Stimulated activated CD4-positive, alpha-beta T cell treated with anti-CD3 and anti-CD28 coated beads, Interleukin-2, amount 100 ng/mL, for 24 hours (primary cell): ENCODE data around the gene SLC41A2.
"Not testable (repeated sequence)": the region's sequence is repeated elsewhere in the genome, so short reads cannot be mapped to it uniquely, and the experiment has no call there.

ENCODE experiments used
- DNase-seq, 2 donors: peaks; one replicate each; pipeline ENCODE4 v3.0.0-alpha.2; 2020

Gene SLC41A2

GRCh38 chr12:104958001-104958804 lies at the start of gene SLC41A2:
SLC41A2 (minus strand) TSS chr12:104958290; CDS start chr12:104928527, 29,763 bp downstream.
- peak; percentile 77 to 79 for DNase-seq

- no peak for DNase-seq
Measured at GRCh38 chr12:105001476-105001875, 43.4 kb upstream of the SLC41A2 start.

- DNase-seq = no peak
Measured at GRCh38 chr12:104999347-104999685, 41.2 kb upstream of the SLC41A2 start.

- DNase-seq = no peak
Measured at GRCh38 chr12:104998423-104999346, 40.6 kb upstream of the SLC41A2 start.

- no peak for DNase-seq
Measured at GRCh38 chr12:104997541-104997940, 39.5 kb upstream of the SLC41A2 start.

- no peak for DNase-seq
Measured at GRCh38 chr12:104994336-104994735, 36.2 kb upstream of the SLC41A2 start.

- no peak for DNase-seq
Measured at GRCh38 chr12:104991565-104992128, 33.6 kb upstream of the SLC41A2 start.

GRCh38 chr12:104990950-104991349 lies 32.9 kb upstream of the SLC41A2 start:
- no peak for DNase-seq

GRCh38 chr12:104986022-104986941 lies 28.2 kb upstream of the SLC41A2 start, which contains the start of gene NOPCHAP1:
NOPCHAP1 (plus strand) TSS chr12:104986316; CDS start chr12:104986353, 37 bp downstream.
- peak; percentile 90 to 93 for DNase-seq

GRCh38 chr12:104985206-104985605 lies 27.1 kb upstream of the SLC41A2 start:
- no peak for DNase-seq

- not testable (repeated sequence) for DNase-seq
Measured at GRCh38 chr12:104977688-104978087, 19.6 kb upstream of the SLC41A2 start.

- no peak for DNase-seq
Measured at GRCh38 chr12:104976703-104977102, 18.6 kb upstream of the SLC41A2 start.

- no peak for DNase-seq
Measured at GRCh38 chr12:104975587-104976343, 17.7 kb upstream of the SLC41A2 start.

GRCh38 chr12:104974626-104975290 lies 16.7 kb upstream of the SLC41A2 start:
- DNase-seq = no peak

GRCh38 chr12:104973250-104973649 lies 15.2 kb upstream of the SLC41A2 start:
- no peak for DNase-seq

- DNase-seq = no peak
Measured at GRCh38 chr12:104971306-104971705, 13.2 kb upstream of the SLC41A2 start.

GRCh38 chr12:104969343-104969742 lies 11.3 kb upstream of the SLC41A2 start:
- no peak for DNase-seq

GRCh38 chr12:104966677-104967076 lies 8.6 kb upstream of the SLC41A2 start:
- no peak for DNase-seq

- DNase-seq = no peak
Measured at GRCh38 chr12:104964856-104965205, 6.7 kb upstream of the SLC41A2 start.

- DNase-seq = no peak
Measured at GRCh38 chr12:104964167-104964855, 6.2 kb upstream of the SLC41A2 start.
